HT1080 (cell line): ENCODE measurements around the gene RAB6B. TPM values are rescaled to one million over a fixed set of nuclear protein-coding genes. Genes with fewer than 3 reads are reported as not detected.

Experiments used
- DNase-seq: peaks from one replicate; pipeline ENCODE4 v3.0.0-alpha.2; 2015; ENCODE audit warnings: low read depth
- total RNA-seq: library from RNA; depleted of rRNA; stranded (reverse); fragments of >200 nt; shearing (Covaris generic); gene quantifications from 2 replicates; pipeline ENCODE4 v1.2.3, GENCODE V29; 2014

RAB6B gene
- total RNA-seq, 1 experiment from 2014 or later = 0.51 TPM

DNA sequence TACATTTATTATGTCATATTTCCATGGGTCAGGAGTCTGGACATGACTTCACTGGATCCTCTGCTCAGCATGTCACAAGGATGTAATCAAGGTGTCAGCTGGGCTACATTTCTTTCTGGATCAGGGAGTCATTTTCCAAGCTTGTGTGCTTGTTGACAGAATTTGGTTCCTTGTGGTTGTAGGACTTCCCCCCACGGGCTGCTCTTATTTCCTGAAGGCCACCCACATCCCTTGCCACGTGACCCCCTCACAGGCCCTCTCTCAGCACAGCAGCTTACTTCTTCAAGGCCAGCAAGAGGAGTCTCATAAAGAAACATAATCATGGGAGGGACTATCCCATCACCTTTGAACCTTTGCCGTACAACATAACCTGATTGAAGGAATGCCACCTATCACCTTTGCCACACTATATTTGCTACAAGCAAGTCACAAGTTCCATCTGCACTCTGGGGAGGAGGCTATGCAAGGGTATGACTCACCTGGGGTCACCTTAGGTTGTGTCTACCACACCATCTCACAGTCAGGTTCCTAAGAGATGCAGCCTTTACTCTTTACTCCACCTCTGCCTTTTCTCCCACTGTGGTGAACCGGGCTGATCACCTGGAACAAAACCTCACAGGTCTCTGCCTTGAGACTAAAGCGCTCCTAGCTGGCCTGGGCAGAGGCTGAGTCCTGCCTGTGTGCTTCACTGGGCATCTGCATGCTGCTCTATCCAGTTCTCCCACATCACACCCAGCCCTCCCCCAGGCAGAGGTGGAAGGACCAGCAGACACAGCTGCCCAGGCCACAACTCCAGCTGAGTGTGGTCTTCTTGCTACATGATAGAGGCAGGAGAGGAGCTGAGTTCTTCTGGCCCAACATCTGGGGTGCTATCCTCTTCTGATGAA lies 13.5 kb downstream of the RAB6B start:
- DNase-seq = no peak

DNA sequence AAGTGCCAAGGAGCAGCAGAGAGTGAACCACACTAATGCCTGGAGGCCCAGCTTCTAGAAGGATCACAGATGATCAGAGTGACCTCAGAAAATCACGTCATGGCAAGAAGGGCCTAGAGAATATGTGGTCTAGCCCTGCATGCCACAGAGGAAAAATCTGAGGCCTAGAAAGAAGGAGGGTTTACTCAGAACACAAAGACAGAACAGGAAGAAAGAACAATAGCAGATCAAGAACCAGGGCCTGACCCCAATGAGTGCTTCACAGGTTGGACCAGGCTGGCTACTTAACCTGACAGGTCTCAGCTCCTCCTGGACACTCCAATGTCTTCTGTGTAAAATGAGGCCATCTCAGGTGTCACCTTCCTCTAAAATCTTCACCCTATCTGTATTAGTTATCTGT lies 14.2 kb downstream of the RAB6B start:
- no peak for DNase-seq

- DNase-seq = no peak
Observed at GRCh38 chr3:133880886-133881455, 14.7 kb downstream of the RAB6B start.

DNA sequence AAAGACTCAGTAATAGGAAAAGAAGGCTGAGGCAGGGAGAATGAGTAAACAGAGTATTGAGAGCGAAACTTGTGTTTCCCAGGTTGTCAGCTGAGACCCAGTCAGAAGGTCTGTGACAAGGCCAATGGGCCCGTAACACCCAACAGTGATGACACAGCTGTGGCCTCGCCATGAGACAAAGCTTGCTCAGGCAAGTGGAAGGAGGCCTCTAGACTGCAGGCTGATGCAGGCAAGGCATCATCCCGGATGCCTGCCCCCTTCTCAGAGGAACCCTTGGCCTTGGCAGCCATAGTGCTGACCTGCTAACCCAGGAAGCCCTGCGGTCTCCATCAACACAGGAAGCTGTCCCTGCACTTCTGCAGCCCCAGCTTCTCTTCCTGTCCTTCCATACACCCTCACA lies 15.4 kb downstream of the RAB6B start:
- DNase-seq = no peak

- no peak for DNase-seq
Observed at GRCh38 chr3:133878518-133878917, 17.2 kb downstream of the RAB6B start.

GRCh38 chr3:133877221-133877620 lies 18.5 kb downstream of the RAB6B start:
- no peak for DNase-seq

DNA sequence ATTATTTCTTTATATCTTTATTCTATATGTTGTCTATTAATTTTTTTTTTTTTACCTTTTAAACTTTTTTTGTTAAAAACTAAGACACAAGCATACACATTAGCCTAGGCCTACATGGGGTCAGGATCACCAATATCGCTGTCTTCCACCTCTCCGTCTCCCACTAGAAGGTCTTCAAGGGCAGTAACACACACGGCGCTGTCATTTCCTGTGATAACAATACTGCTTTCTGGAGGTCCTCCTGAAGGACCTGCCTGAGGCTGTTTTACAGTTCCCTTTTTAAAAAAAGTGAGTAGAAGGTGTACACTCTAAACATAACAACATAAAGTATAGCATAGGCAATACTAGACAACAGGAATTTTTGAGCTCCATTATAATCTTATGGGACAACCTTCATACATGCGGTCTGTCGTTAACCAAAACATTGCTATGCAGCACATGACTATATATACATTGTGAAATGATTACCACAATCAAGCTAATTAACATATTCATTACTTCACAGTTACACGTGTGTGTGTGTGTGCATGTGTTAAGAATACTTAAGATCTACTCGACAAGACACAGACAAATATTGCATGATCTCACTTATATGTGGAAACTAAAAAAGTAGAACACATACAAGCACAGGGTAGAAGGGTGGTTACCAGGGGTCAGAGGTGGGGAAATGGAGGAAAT lies 20.8 kb downstream of the RAB6B start:
- no peak for DNase-seq

DNA sequence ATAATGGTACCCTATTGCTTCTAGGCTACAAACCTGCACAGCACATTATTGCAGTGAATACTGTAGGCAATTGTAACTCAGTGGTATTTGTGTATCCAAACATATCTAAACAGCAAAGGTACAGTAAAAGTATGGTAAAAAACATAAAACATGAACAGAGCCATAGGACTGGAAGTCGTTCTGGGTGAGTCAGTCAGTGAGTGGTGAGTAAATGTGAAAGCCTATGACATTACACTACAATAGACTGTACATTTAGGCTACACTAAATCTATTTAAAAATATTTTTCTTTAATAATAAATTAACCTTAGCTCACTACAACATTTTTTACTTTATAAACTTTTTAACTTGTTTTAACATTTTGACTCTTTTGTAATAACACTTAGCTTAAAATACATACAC lies 21.3 kb downstream of the RAB6B start:
- DNase-seq = no peak

- DNase-seq = no peak
Observed at GRCh38 chr3:133872781-133873180, 22.9 kb downstream of the RAB6B start.

- DNase-seq = peak; percentile 31
Observed at GRCh38 chr3:133872161-133872560, 23.5 kb downstream of the RAB6B start.

- no peak for DNase-seq
Observed at GRCh38 chr3:133871368-133872090, 24.2 kb downstream of the RAB6B start.

GRCh38 chr3:133870822-133871221 lies 24.9 kb downstream of the RAB6B start:
- DNase-seq = no peak

DNA sequence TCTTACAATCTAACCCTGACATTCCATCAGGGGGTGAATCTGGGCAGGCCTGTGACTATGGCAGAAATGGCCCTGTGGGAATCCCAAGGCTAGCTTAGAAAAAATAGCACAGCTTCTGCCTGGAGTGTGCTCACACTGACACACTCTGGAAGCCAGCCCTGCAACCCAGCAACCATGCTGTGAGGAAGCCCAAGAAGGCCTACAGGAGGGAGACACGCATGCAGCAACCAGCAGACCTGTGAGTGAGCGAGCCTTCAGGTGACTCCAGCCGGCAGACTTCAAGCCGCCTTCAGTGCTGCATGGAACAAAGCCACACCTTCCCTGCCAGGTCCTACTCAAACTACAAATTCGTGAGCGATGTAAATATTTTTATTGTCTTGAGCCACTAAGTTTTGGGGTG lies 26.1 kb downstream of the RAB6B start:
- DNase-seq = no peak

- no peak for DNase-seq
Observed at GRCh38 chr3:133868758-133869475, 26.8 kb downstream of the RAB6B start.

DNA sequence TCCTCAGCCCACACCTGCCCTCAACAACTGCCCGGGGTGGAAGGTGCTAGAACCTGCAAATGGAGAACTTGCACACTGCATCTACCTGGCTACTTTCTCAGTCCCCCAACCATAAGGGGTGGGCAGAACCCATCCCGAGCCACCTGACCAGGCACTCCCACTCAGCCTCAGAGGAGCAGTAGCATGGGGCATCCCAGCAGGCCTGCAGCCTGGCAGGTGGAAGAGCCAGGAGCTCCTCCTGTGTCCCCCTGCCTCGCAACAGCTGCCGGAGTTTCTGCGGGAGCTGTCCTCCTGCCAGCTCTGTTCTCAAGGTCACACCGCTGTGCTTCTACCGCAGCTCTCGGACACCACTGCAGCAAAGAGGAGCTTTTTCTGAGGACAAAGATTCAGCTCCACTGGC lies 27.5 kb downstream of the RAB6B start:
- DNase-seq = no peak

DNA sequence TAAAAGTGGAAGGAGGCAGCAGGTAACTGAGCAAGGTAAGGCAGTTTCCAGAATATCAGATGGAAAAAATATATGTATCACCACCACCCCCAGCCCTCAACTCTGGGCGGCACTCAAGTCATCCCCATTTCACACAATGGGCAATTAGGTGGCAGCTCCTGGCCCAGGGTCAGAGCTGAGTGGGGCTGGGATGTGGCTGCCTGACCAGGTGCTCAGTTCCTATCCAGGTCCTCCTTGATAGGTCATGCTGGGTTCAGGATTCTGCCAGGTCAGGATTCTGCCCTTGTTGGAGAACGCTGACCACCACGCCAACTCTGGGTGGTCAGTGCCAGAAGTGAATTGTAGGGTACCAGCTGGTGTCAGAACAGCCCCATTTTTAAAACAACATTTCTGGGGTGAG lies 29.5 kb downstream of the RAB6B start:
- no peak for DNase-seq

DNA sequence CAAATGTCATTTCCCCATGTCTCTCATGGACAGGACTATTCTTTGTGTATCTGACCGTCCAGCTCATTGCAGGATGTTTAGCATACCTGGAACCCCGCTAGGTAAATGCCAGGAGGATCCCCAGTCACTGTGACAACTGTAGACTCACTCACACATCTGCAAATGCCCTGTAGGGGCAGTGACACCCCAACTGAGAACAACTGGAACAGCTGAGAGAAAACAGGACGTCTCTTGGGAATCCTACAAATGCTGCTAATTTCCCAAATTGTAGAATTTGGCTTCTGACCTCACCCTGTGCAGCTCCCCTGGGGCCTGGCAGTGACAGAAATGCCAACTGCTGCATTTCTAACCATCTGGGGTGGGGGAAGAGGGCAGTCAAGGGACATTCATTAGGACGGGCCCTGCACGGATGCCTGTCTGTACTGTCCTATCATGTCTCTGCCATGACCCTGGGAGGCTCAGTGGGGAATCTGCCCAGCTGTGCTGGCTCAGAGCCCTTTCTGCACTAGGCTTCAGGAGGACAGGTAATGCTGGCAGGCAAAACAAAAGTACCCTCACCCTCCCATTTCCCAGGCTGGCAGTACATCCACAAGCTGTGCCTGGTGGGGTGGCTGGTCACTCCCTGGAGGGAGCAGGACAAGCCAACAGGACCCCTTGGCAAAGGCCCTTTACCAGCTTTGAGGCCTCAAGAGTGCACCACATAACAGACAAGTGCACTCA lies 30.4 kb downstream of the RAB6B start:
- DNase-seq = no peak

DNA sequence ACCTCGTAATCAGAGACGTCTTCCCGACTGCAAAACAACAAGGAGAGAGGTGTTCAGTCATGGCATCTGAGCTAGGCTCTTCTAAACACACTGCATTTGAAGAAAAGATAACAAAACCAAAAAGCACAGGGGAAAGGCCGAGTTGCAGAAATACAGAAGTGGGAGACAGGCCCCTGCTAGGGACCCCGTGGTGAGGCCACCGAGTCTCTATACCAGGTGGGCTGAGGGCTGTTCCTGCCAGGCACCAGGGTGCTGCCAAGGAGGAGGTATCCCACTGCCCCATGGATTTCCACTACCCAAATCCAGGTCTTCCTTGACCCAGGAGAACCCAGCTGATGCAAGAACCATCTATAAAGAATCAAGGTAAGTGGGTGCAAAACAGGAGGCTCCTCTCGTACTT lies 31.1 kb downstream of the RAB6B start:
- no peak for DNase-seq

- no peak for DNase-seq
Observed at GRCh38 chr3:133863911-133864310, 31.8 kb downstream of the RAB6B start.

- no peak for DNase-seq
Observed at GRCh38 chr3:133862161-133862560, 33.5 kb downstream of the RAB6B start.
